Lung (tissue), 12 donors: ENCODE results near the gene KPNA6. TPM values are rescaled to one million over a fixed set of nuclear protein-coding genes. Genes with fewer than 3 reads are reported as not detected.
"Not testable (repeated sequence)": the region's sequence is repeated elsewhere in the genome, so short reads cannot be mapped to it uniquely, and the experiment has no call there.

Source experiments
- ATAC-seq: fragments of 200-7000 bp; cut with Tn5 transposase; one replicate; pipeline ENCODE4 v1.9.1; 2020; ENCODE audit warnings: moderate number of reproducible peaks; ENCODE audit not compliant: insufficient read depth, low FRiP score
- DNase-seq, 3 donors: peaks; one replicate each; pipeline ENCODE4 v3.0.0-alpha.2; 2013 to 2017
- H3K27ac ChIP-seq, 2 donors: one replicate each; pipeline ENCODE4 v1.5.1; 2013; ENCODE audit warnings: mild to moderate bottlenecking in 2 of 2, moderate library complexity in 2 of 2, control low read depth in 1 of 2, inconsistent platforms in 1 of 2, low read depth in 1 of 2, low read length in 1 of 2
- H3K27me3 ChIP-seq, 3 donors: one replicate each; pipeline ENCODE4 v1.5.1; 2013; ENCODE audit warnings: low read length in 2 of 3; ENCODE audit not compliant: control insufficient read depth in 3 of 3, insufficient read depth in 3 of 3
- H3K36me3 ChIP-seq, 4 donors: one replicate each; pipeline ENCODE4 v1.5.1; 2013; ENCODE audit warnings: low read length in 4 of 4, mild to moderate bottlenecking in 1 of 4, moderate library complexity in 1 of 4; ENCODE audit not compliant: control insufficient read depth in 4 of 4, insufficient read depth in 4 of 4
- H3K4me1 ChIP-seq, 5 donors: one replicate each; pipeline ENCODE4 v1.5.1; 2013; ENCODE audit warnings: low read length in 5 of 5, mild to moderate bottlenecking in 2 of 5, moderate library complexity in 1 of 5; ENCODE audit not compliant: control insufficient read depth in 5 of 5, insufficient read depth in 5 of 5
- H3K4me3 ChIP-seq: one replicate; pipeline ENCODE4 v1.5.1; 2013; ENCODE audit warnings: mild to moderate bottlenecking, control low read depth, moderate library complexity
- H3K9ac ChIP-seq, 2 donors: one replicate each; pipeline ENCODE4 v1.5.1; 2013; ENCODE audit warnings: low read length in 2 of 2, control low read depth in 1 of 2; ENCODE audit not compliant: insufficient read depth in 1 of 2
- H3K9me3 ChIP-seq, 4 donors: one replicate each; pipeline ENCODE4 v1.5.1; 2013; ENCODE audit warnings: low read length in 3 of 4, mild to moderate bottlenecking in 1 of 4, moderate library complexity in 1 of 4; ENCODE audit not compliant: control insufficient read depth in 4 of 4, insufficient read depth in 3 of 4
- WGBS, 2 donors: extraction: QIAGEN DNeasy Blood & Tissue Kit; methylation state at CpG; one replicate each; pipeline ENCODE4 v1.1.7; 2013; 5-methylcytosine and 5-hydroxymethylcytosine counted together
- polyA plus RNA-seq, 2 donors: library from polyadenylated mRNA; stranded (reverse); fragments of 200-250 nt; gene quantifications; one replicate each; pipeline ENCODE4 v1.2.1, GENCODE V29; 2013
- total RNA-seq, 2 donors: library from RNA; depleted of rRNA in 1 of 2; stranded (reverse); fragments of >200 nt in 1 of 2; gene quantifications; one replicate each; pipeline ENCODE4 v1.2.1, GENCODE V29; 2014 to 2021
- TF ChIP-seq, protein P1 (sequence below): IDR thresholded peaks from 2 replicates; pipeline ENCODE4 v1.5.1; 2012; ENCODE audit warnings: mild to moderate bottlenecking; ENCODE audit errors: control extremely low read depth, extremely low read depth
- donor health status: control.
- donor health status: control.
- donor health status: Bipolar disorder and iron deficiency.
- donor health status: healthy.
- donor health status: DM: yes; HTN: yes; CAD: no.

KPNA6 gene
- total and polyA plus RNA-seq, 4 donors = 7.9 to 54.0 (median 23.2) TPM

DNA sequence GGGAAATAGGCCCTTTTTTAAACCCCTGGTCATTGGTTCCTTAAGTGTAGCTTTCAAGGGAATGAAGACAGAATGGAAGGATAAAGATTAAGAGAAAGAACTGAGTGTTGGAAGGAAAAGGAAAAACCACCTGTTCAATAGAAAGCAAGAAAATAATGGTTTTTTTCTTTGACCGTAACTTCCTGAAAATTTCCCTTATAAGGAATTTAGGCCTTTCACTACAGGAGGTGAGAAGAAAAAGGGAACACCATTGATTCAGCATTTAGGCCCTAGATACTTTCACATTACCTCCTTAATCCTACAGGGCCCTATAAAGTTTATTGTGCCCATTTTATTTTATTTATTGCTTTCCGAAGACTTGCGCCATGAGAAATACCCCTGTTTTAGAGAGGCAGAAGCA lies 18.9 kb downstream of the KPNA6 start:
- H3K27me3 ChIP-seq = no peaks in the 10 kb centered on the region
- H3K27ac ChIP-seq = no peak overlapping the region
- H3K36me3 ChIP-seq = peaks cover 0 to 4% (median 2%) of the 10 kb centered on the region in 4 donors
- no peak overlapping the region for H3K9ac ChIP-seq
- TF ChIP-seq, protein P1, sequence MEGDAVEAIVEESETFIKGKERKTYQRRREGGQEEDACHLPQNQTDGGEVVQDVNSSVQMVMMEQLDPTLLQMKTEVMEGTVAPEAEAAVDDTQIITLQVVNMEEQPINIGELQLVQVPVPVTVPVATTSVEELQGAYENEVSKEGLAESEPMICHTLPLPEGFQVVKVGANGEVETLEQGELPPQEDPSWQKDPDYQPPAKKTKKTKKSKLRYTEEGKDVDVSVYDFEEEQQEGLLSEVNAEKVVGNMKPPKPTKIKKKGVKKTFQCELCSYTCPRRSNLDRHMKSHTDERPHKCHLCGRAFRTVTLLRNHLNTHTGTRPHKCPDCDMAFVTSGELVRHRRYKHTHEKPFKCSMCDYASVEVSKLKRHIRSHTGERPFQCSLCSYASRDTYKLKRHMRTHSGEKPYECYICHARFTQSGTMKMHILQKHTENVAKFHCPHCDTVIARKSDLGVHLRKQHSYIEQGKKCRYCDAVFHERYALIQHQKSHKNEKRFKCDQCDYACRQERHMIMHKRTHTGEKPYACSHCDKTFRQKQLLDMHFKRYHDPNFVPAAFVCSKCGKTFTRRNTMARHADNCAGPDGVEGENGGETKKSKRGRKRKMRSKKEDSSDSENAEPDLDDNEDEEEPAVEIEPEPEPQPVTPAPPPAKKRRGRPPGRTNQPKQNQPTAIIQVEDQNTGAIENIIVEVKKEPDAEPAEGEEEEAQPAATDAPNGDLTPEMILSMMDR = no peak
- DNase-seq (no peak), ATAC-seq (no peak)
- H3K4me3 ChIP-seq = no peak overlapping the region
- H3K4me1 ChIP-seq = peaks cover 0 to 18% (median 0%) of the 10 kb centered on the region in 5 donors
- H3K9me3 ChIP-seq = no peaks in the 10 kb centered on the region
- 75 to 94% methylated on average over 3 of the region's 3 CpGs for WGBS, 2 donors

DNA sequence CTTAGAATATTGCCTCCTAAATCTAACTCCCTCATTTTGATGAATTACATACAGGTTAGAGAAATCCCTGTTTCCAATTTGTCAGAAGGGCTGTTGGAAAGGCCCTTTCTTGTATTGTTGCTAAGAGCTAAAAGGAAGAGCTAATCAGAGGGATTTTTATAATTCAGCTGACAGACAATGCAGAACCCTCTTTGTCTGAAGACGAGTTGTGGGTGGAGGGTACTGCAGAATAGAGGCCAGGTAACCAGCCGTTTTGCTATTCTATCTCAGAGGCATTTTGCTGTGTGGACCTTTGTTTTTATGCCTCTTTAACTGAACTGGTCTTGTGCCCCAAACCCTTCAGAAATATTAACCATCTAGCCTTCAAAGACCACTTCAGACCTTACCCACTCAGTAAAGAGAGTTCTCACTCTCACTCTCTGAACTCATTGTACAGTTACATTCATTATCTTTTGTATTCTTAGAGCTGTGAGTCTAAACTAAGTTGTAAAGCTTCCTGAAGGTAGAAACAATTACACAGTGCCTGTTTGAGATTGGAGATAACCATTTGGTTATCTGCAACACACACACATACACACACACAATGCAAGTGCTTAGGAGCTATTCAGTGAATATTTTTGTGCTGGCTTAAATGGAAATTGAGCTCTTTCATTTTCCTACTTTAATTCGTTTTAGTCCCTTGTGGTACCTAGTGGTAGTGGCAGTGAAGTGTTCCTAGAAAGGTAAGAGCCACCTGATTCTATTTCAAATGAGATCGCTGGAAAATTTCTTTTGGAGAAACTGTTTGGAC lies 19.7 kb downstream of the KPNA6 start:
- DNase-seq (no peak), ATAC-seq (no peak)
- Histone ChIP-seq H3K4me3 (no peak overlapping the region), H3K9me3 (no peaks in the 10 kb centered on the region), H3K4me1 (peaks cover 0 to 18% (median 0%) of the 10 kb centered on the region in 5 donors), H3K27ac (no peak overlapping the region), H3K9ac (no peak overlapping the region), H3K36me3 (peaks cover 0 to 4% (median 2%) of the 10 kb centered on the region in 4 donors), H3K27me3 (no peaks in the 10 kb centered on the region)
- TF ChIP-seq, protein P1 = no peak
- WGBS, 2 donors = 58 to 79% methylated on average over 4 of the region's 4 CpGs

DNA sequence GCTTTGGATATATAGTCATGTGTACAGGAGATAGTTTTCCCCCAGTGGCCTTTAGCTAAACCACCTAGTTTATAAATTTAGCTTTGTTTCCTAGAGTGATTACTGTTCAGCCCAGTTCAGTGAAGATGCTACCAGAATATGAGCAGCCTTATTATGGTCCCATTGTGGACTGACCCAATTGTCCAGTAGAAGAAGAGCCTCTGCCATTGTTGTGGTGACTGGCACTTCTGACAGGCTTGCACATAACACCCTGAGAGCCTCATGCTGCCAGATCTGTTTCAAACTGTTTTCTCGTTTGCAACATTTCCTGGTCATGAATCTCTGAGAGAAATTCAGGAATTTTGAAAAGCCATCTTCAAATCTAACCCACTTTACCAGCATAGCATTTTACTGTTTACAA lies 20.6 kb downstream of the KPNA6 start:
- Histone ChIP-seq H3K9me3 (no peaks in the 10 kb centered on the region), H3K27me3 (no peaks in the 10 kb centered on the region), H3K4me3 (no peak overlapping the region), H3K4me1 (peaks cover 0 to 18% (median 0%) of the 10 kb centered on the region in 5 donors), H3K36me3 (peaks cover 0 to 4% (median 2%) of the 10 kb centered on the region in 4 donors), H3K27ac (no peak overlapping the region), H3K9ac (no peak overlapping the region)
- DNase-seq (no peak), ATAC-seq (no peak)
- WGBS, 2 donors = 8 to 20% methylated on average over 1 of the region's 1 CpG
- TF ChIP-seq, protein P1 = no peak

GRCh38 chr1:32128964-32129363 lies 21.1 kb downstream of the KPNA6 start:
- Histone ChIP-seq H3K4me1 (peaks cover 0 to 18% (median 0%) of the 10 kb centered on the region in 5 donors), H3K27ac (no peak overlapping the region), H3K4me3 (no peak overlapping the region), H3K27me3 (no peaks in the 10 kb centered on the region), H3K9me3 (no peaks in the 10 kb centered on the region), H3K9ac (no peak overlapping the region), H3K36me3 (peaks cover 0 to 4% (median 2%) of the 10 kb centered on the region in 4 donors)
- WGBS, 2 donors = 93 to 100% methylated on average over 1 of the region's 1 CpG
- DNase-seq (no peak), ATAC-seq (no peak)
- TF ChIP-seq, protein P1 = no peak

- 94 to 96% methylated on average over 9 of the region's 9 CpGs for WGBS, 2 donors
- H3K4me3 ChIP-seq, H3K4me1 ChIP-seq, H3K27ac ChIP-seq, H3K9ac ChIP-seq, DNase-seq, ATAC-seq, H3K36me3 ChIP-seq, H3K27me3 ChIP-seq, H3K9me3 ChIP-seq: not testable (repeated sequence)
Observed at GRCh38 chr1:32133950-32134280, 26.1 kb downstream of the KPNA6 start.
